Breast epithelium (tissue), 3 donors: ENCODE results near the gene C2CD5.

ENCODE experiments used
- POLR2A ChIP-seq: fragments of 450-650 bp; IDR thresholded peaks from one replicate; pipeline ENCODE4 v1.6.1; 2016; ENCODE audit warnings: antibody characterized with exemption, mild to moderate bottlenecking, moderate library complexity
- POLR2AphosphoS5 ChIP-seq, 3 donors: sonication (generic); formaldehyde crosslinking; IDR thresholded peaks; one replicate each; pipeline ENCODE4 v1.6.1; 2017; ENCODE audit warnings: antibody characterized with exemption in 3 of 3
- TF ChIP-seq, protein P1 (sequence below), 3 donors: fragments of 450-650 bp; IDR thresholded peaks; one replicate each; pipeline ENCODE4 v1.5.1; 2016 to 2017; ENCODE audit warnings: antibody characterized with exemption in 3 of 3, mild to moderate bottlenecking in 3 of 3, moderate library complexity in 3 of 3

DNA sequence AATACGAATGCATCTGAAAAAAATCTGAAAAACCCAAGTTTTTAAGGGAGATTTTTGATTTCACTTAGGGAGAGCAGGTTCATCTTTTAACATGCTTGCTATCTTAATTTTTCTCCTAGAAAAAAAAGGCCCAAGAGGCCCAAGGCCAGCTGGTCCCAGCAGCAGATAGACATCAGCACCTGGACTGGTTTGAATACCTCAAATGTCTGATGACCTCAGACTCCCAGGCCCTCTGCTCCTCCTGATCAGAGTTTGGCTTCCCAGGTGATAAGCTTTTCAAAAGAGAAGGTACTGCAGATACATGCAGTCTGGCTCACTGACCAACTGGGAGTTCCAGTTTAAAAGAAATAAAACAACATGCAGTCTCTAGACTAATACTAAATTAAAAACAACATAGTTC, 82.6 kb downstream of the C2CD5 start:
- TF ChIP-seq, protein P1, sequence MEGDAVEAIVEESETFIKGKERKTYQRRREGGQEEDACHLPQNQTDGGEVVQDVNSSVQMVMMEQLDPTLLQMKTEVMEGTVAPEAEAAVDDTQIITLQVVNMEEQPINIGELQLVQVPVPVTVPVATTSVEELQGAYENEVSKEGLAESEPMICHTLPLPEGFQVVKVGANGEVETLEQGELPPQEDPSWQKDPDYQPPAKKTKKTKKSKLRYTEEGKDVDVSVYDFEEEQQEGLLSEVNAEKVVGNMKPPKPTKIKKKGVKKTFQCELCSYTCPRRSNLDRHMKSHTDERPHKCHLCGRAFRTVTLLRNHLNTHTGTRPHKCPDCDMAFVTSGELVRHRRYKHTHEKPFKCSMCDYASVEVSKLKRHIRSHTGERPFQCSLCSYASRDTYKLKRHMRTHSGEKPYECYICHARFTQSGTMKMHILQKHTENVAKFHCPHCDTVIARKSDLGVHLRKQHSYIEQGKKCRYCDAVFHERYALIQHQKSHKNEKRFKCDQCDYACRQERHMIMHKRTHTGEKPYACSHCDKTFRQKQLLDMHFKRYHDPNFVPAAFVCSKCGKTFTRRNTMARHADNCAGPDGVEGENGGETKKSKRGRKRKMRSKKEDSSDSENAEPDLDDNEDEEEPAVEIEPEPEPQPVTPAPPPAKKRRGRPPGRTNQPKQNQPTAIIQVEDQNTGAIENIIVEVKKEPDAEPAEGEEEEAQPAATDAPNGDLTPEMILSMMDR (IDR thresholded peaks at IDR 0.05), result no peak
- TF ChIP-seq POLR2A, result no peak
- no peak for TF ChIP-seq POLR2AphosphoS5 (IDR thresholded peaks at IDR 0.05)
